ENCODE results near the gene NCAM2.
"Not testable (repeated sequence)": the region's sequence is repeated elsewhere in the genome, so short reads cannot be mapped to it uniquely, and the experiment has no call there.

The NCAM2 gene

GRCh38 chr21:21324297-21324696 is 326.1 kb downstream of the NCAM2 start:
- no peak for DNase-seq (ENCODE audit: low read depth)

- DNase-seq (ENCODE audit: low read depth), result no peak
Measured at GRCh38 chr21:21332492-21332891, 334.3 kb downstream of the NCAM2 start.

GRCh38 chr21:21341041-21341440 is 342.8 kb downstream of the NCAM2 start:
- no peak for DNase-seq (ENCODE audit: low read depth)

GRCh38 chr21:21345296-21345695 is 347.1 kb downstream of the NCAM2 start:
- DNase-seq (ENCODE audit: low read depth), result no peak

- DNase-seq (ENCODE audit: low read depth), result no peak
Measured at GRCh38 chr21:21345872-21346271, 347.7 kb downstream of the NCAM2 start.

GRCh38 chr21:21366277-21366676 is 368.1 kb downstream of the NCAM2 start:
- no peak for DNase-seq (ENCODE audit: low read depth)

GRCh38 chr21:21367583-21367982 is 369.4 kb downstream of the NCAM2 start:
- DNase-seq (ENCODE audit: low read depth), result no peak

GRCh38 chr21:21373969-21374368 is 375.8 kb downstream of the NCAM2 start:
- DNase-seq (ENCODE audit: low read depth), result no peak

GRCh38 chr21:21383126-21383525 is 384.9 kb downstream of the NCAM2 start:
- DNase-seq (ENCODE audit: low read depth), result no peak

- no peak for DNase-seq (ENCODE audit: low read depth)
Measured at GRCh38 chr21:21384977-21385376, 386.8 kb downstream of the NCAM2 start.

- no peak for DNase-seq (ENCODE audit: low read depth)
Measured at GRCh38 chr21:21385404-21385803, 387.2 kb downstream of the NCAM2 start.

- no peak for DNase-seq (ENCODE audit: low read depth)
Measured at GRCh38 chr21:21387916-21388315, 389.7 kb downstream of the NCAM2 start.

- DNase-seq (ENCODE audit: low read depth), result no peak
Measured at GRCh38 chr21:21394064-21394463, 395.9 kb downstream of the NCAM2 start.

- DNase-seq (ENCODE audit: low read depth), result no peak
Measured at GRCh38 chr21:21396424-21396823, 398.2 kb downstream of the NCAM2 start.

- DNase-seq (ENCODE audit: low read depth), result no peak
Measured at GRCh38 chr21:21397464-21397863, 399.3 kb downstream of the NCAM2 start.

- no peak for DNase-seq (ENCODE audit: low read depth)
Measured at GRCh38 chr21:21401444-21401843, 403.2 kb downstream of the NCAM2 start.

GRCh38 chr21:21402187-21402586 is 404.0 kb downstream of the NCAM2 start:
- not testable (repeated sequence) for DNase-seq (ENCODE audit: low read depth)

GRCh38 chr21:21404261-21404660 is 406.1 kb downstream of the NCAM2 start:
- not testable (repeated sequence) for DNase-seq (ENCODE audit: low read depth)

- no peak for DNase-seq (ENCODE audit: low read depth)
Measured at GRCh38 chr21:21406921-21407320, 408.7 kb downstream of the NCAM2 start.

- DNase-seq (ENCODE audit: low read depth), result no peak
Measured at GRCh38 chr21:21412096-21412495, 413.9 kb downstream of the NCAM2 start.

- DNase-seq (ENCODE audit: low read depth), result no peak
Measured at GRCh38 chr21:21415741-21416140, 417.5 kb downstream of the NCAM2 start.

GRCh38 chr21:21434944-21435343 is 436.7 kb downstream of the NCAM2 start:
- no peak for DNase-seq (ENCODE audit: low read depth)

GRCh38 chr21:21436012-21436534 is 437.9 kb downstream of the NCAM2 start:
- no peak for DNase-seq (ENCODE audit: low read depth)

GRCh38 chr21:21439761-21440160 is 441.6 kb downstream of the NCAM2 start:
- DNase-seq (ENCODE audit: low read depth), result no peak

- no peak for DNase-seq (ENCODE audit: low read depth)
Measured at GRCh38 chr21:21457077-21457476, 458.9 kb downstream of the NCAM2 start.

Data from GM04503 (cell line).